Measurements from ENCODE around the gene ELK3. TPM values are rescaled to one million over a fixed set of nuclear protein-coding genes. Genes with fewer than 3 reads are reported as not detected.

Gene ELK3
- total and polyA plus RNA-seq, 10 donors = 14.5 to 92.7 (median 52.9) TPM

DNA sequence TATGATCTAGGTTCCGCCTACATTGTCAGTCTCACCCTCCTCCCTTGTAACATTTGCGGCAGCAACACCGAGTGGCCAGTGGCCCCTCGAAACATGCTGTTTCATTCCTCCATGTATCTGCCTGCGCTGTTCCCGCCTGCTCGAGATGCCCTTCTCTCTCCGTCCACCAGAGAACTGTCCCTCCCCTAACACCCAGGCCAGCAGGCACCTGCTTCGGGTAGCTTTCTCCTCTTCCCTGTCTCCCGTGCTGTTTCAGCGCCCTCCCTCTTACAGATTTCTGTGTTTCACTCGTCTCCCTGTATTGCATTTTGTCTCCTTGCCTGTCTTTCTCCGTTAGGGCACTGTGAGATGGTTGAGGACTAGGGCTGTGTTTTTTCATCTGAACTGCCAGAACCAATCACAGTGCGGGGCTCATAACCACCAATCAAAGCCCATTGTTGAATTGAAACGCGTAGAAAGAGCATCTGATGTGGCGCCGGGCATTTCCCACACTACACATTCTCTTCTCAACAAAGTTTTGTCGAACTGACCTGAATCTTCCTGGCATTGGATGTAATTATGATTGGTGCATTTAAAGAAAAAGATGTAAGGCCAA lies 40.9 kb upstream of the ELK3 start:
- Histone ChIP-seq H3K4me3 (no peak overlapping the region), H3K9me3 (no peaks in the 10 kb centered on the region), H3K4me1 (no peaks in the 10 kb centered on the region), H3K27ac (no peak overlapping the region), H3K36me3 (no peaks in the 10 kb centered on the region), H3K27me3 (replicated peaks in 1 of 7) (no peaks in the 10 kb centered on the region)
- TF ChIP-seq POLR2A (IDR thresholded peaks at IDR 0.05) = no peak
- TF ChIP-seq POLR2AphosphoS5 (IDR thresholded peaks at IDR 0.05) = no peak
- TF ChIP-seq CTCF (IDR thresholded peaks at IDR 0.05 in 8 of 11, conservative IDR thresholded peaks at IDR 0.05 in 3 of 11) = no peak
- intact Hi-C loops (cut with DNase I; ENCODE audit: low total_unique reads) = no loop called here
- no peak for DNase-seq
- 89 to 96% (median 92%) methylated on average over 19 of the region's 19 CpGs for WGBS, 5 donors

- intact Hi-C loops (cut with DNase I; ENCODE audit: low total_unique reads) = no loop called here
- Histone ChIP-seq H3K4me3 (no peak overlapping the region), H3K27me3 (replicated peaks in 1 of 7) (no peaks in the 10 kb centered on the region), H3K4me1 (no peaks in the 10 kb centered on the region), H3K27ac (no peak overlapping the region), H3K9me3 (no peaks in the 10 kb centered on the region), H3K36me3 (no peaks in the 10 kb centered on the region)
- 89 to 100% (median 95%) methylated on average over 3 of the region's 3 CpGs for WGBS, 5 donors
- TF ChIP-seq CTCF (IDR thresholded peaks at IDR 0.05 in 8 of 11, conservative IDR thresholded peaks at IDR 0.05 in 3 of 11) (no peak), POLR2A (IDR thresholded peaks at IDR 0.05) (no peak), POLR2AphosphoS5 (IDR thresholded peaks at IDR 0.05) (no peak)
- no peak for DNase-seq
Measured at GRCh38 chr12:96155181-96155580, 39.0 kb upstream of the ELK3 start.

DNA sequence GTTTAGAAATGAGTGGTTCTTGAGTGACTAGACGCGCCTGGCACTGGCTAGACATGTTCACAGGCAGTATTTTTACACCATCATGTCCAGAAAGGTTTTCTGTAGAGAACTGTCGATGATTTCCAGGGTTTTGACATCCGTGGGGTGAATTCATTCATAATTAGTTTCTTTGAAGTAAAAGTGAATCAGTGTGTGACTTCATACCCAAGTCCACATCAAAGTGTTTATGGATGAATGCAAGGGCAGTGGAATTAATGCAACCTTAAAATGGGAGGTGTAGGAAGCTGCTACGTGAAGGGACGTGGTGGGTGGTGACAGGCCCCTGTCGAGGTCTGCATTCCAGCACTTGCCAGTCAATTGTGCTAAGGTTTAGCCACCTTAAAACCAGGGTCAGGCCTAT lies 38.4 kb upstream of the ELK3 start:
- 79 to 88% (median 87%) methylated on average over 7 of the region's 7 CpGs for WGBS, 5 donors
- TF ChIP-seq POLR2AphosphoS5 (IDR thresholded peaks at IDR 0.05) (no peak), POLR2A (IDR thresholded peaks at IDR 0.05) (no peak), CTCF (IDR thresholded peaks at IDR 0.05 in 8 of 11, conservative IDR thresholded peaks at IDR 0.05 in 3 of 11) (no peak)
- intact Hi-C loops (cut with DNase I; ENCODE audit: low total_unique reads) = no loop called here

GRCh38 chr12:96156211-96156610 lies 38.0 kb upstream of the ELK3 start:
- Histone ChIP-seq H3K4me1 (no peaks in the 10 kb centered on the region), H3K27ac (no peak overlapping the region), H3K4me3 (no peak overlapping the region), H3K9me3 (no peaks in the 10 kb centered on the region), H3K27me3 (replicated peaks in 1 of 7) (no peaks in the 10 kb centered on the region), H3K36me3 (no peaks in the 10 kb centered on the region)
- intact Hi-C loops (cut with DNase I; ENCODE audit: low total_unique reads) = no loop called here
- DNase-seq = no peak
- 89 to 93% (median 90%) methylated on average over 3 of the region's 3 CpGs for WGBS, 5 donors
- TF ChIP-seq POLR2A (IDR thresholded peaks at IDR 0.05) (no peak), CTCF (IDR thresholded peaks at IDR 0.05 in 8 of 11, conservative IDR thresholded peaks at IDR 0.05 in 3 of 11) (no peak), POLR2AphosphoS5 (IDR thresholded peaks at IDR 0.05) (no peak)

More for the DNA sequence above, 38.4 kb upstream of the ELK3 start:
- Histone ChIP-seq H3K27ac (no peak overlapping the region), H3K27me3 (replicated peaks in 1 of 7) (no peaks in the 10 kb centered on the region), H3K36me3 (no peaks in the 10 kb centered on the region), H3K4me3 (no peak overlapping the region), H3K4me1 (no peaks in the 10 kb centered on the region), H3K9me3 (no peaks in the 10 kb centered on the region)
- no peak for DNase-seq

Data from spleen (tissue), 11 donors.